HCEC 1CT (cell line): Measurements from ENCODE around the gene ACSM2B.
"Not testable (repeated sequence)": the region's sequence is repeated elsewhere in the genome, so short reads cannot be mapped to it uniquely, and the experiment has no call there.

Experiments
- DNase-seq: peaks from one replicate; pipeline ENCODE4 v3.0.0-alpha.2; 2017

ACSM2B gene

DNA sequence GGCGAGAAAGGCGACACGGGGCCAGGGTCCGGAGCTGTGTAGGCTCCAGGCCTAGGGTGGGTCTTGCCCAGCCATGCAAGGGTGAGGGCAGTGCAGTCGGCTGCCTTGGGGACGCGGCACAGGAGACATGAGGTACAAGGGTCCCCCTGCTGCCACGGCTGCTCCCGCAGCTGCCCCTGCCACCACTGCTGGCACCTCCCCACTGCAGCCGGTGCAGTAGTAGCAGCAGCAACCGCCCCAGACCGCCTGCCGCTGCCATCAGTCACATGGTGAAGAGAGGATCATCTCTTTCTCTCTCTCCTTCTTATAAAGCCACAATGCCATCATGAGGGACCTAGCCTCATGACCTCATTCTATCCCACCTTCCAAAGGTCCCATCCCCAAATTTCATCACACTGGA is 44.4 kb downstream of the ACSM2B start:
- not testable (repeated sequence) for DNase-seq

DNA sequence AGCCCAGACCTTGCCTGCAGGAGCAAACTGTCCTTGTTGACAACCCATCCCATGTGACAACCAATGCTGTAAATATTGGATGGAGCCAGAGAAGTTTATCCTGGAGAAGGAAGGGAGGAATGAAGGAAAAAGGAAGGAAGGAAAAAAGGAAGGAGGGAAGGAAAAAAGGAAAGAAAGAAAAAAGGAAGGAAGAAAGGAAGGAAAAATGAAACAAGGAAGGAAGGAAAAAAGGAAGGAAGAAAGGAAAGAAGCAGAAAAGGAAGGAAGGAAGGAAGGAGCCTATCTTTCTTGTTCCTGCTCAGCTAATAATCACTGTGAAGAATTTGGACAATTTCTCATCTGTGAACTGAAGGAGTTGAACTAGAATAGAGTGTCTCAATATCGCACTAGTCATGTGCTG is 56.1 kb downstream of the ACSM2B start:
- DNase-seq = no peak

- DNase-seq = no peak
Observed at GRCh38 chr16:20519231-20519630, 56.9 kb downstream of the ACSM2B start.

DNA sequence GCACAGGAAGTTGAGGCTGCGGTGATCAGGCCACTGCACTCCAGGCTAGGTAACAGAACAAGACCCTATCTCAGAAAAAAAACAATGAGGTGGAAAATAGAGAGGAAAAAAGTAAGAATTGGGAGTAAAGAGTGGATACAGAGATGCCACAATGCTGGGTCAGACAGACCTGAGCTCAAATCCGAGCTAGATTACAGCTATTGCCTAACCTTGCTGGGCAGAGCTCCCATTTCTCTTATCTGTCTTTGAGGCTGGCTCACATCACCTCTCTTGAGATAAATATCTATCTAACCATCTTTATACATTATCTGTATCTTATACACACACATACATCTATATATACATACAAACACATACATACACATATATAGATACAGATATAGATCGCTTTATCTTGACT is 59.0 kb downstream of the ACSM2B start:
- DNase-seq = no peak

- DNase-seq = no peak
Observed at GRCh38 chr16:20515688-20516090, 60.5 kb downstream of the ACSM2B start.

DNA sequence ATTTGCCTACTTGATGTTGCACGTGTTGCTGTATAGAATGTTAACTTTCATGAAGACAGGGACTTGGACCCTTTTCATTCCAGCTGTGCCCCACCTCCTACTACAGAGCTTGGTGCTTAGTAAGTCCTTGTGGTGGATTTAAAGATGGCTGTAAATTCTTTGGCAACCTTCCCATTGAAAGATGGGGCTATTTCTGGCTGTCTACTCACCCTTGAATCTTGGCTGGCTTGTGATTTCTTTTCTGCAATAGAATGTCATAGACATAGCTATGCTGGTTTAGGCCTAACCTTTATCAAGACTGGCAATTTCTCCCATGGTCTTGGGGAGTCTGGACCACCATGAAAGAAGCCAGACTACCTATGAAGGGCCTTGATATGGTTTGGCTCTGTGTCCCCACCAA is 65.8 kb downstream of the ACSM2B start:
- DNase-seq = no peak

DNA sequence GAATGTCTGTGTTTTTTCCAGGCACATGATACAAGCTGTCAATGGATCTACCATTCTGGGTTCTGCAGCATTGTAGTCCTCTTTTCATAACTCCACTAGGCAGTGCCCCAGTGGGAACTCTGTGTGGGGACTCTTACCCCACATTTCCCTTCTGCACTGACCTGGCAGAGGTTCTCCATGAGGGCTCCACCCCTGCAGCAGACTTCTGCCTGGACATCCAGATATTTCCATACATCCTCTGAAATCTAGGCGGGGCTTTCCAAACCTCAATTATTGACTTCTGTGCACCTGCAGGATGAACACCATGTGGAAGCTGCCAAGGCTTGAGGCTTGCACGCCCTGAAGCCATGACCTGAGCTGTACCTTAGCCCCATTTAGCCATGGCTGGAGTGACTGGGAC is 68.9 kb downstream of the ACSM2B start:
- DNase-seq = no peak

DNA sequence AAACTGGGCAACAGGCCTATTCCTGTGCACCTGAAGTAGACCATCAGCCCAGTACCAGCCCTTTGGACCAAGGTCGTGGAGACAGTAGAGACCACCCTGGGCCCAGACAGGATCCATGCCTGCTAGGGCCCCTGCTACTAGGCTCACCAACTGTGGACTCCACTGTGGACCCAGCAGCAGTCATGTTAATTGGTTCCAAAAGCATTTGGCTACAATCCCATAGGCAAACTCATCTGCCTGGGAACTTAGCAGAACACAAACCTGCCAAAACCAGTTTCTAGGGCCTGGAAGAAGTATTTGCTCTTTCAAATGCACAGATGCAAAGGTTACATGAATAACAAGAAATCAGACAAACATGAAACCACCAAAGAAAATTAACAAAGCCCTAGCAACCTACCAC is 71.7 kb downstream of the ACSM2B start:
- DNase-seq = no peak

DNA sequence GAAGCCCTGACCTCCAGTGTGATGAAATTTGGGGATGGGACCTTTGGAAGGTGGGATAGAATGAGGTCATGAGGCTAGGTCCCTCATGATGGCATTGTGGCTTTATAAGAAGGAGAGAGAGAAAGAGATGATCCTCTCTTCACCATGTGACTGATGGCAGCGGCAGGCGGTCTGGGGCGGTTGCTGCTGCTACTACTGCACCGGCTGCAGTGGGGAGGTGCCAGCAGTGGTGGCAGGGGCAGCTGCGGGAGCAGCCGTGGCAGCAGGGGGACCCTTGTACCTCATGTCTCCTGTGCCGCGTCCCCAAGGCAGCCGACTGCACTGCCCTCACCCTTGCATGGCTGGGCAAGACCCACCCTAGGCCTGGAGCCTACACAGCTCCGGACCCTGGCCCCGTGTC is 84.7 kb downstream of the ACSM2B start:
- DNase-seq = not testable (repeated sequence)

GRCh38 chr16:20490994-20491393 is 85.2 kb downstream of the ACSM2B start:
- DNase-seq = not testable (repeated sequence)
